SIG-M5 (cell line): ENCODE data around the gene LAIR1.
A peak's percentile ranks its signal among the peaks of the same experiment; 100 is the strongest.
"Not testable (repeated sequence)": the region's sequence is repeated elsewhere in the genome, so short reads cannot be mapped to it uniquely, and the experiment has no call there.

Experiments
- DNase-seq: peaks from one replicate; lab custom pipeline; 2025; lab: John Stamatoyannopoulos, UW

LAIR1 gene

DNA sequence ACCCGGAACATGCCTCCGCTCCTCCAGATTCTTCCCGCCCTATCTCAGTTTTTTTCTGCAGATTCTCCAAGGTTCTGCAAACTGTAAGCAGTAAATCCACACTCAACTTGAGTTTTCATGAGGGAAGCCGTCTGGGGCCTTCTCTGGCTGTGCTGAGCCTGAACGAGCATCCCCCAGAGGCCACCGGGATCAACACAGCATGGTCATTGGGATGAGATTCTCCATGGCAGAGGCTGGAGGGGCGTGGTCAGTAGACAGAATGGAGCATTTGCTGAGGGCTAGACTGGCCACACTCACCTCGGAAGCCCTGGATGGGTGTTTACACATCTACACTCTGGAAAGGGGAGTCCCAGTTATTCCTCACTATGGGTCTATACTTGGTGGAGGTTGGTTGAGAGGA, 23.4 kb downstream of the LAIR1 start:
- DNase-seq = no peak

GRCh38 chr19:54339646-54340358, 24.9 kb downstream of the LAIR1 start:
- DNase-seq = no peak

GRCh38 chr19:54338521-54338920, 26.2 kb downstream of the LAIR1 start:
- DNase-seq = no peak

GRCh38 chr19:54337858-54338230, 26.9 kb downstream of the LAIR1 start:
- no peak for DNase-seq

DNA sequence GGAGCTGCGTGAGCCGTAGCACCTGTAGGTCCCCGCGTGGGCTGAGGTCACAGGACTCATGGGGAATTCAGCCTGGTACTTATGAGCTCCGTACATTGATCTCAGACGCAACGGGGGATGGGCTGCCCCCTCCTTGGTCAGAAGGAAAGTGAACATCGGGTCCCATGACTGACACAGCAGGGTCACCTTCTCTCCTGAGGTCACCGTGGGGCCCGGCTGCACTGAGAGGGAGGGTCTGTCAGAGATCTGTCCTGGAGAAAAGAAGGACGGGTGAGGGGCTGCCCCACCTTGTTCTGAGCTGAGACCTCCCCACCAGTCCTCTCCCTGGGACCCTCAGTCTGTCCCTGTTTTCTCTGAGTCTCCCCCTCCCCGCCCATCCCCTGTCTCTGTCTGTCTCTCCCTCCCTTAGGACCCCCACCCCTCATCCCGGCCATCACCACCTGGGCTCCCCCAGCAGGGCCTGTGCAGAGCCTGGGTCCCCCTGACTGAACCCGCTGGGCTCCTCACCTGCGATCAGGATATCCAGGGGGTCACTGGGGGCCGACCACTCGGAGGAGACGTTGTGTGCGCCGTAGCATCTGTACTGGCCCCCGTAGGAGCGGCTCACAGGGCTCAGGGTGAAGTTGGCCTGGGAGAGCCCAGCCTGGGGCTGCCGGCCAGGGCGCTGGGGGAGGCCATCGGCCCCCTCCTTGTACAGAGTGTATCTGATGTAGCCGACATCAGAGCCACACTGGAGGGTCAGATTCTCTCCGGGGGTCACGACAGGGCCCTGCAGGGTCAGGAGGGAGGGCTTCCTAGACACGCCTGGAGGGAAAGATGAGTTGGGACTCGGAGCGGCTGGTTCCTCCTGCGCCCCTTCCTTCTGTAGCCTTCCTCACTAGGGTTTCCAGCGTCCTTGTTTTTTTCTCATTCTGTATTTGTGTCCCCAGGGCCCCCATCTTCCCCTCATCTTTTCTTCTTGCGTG, 27.6 kb downstream of the LAIR1 start:
- DNase-seq = no peak

DNA sequence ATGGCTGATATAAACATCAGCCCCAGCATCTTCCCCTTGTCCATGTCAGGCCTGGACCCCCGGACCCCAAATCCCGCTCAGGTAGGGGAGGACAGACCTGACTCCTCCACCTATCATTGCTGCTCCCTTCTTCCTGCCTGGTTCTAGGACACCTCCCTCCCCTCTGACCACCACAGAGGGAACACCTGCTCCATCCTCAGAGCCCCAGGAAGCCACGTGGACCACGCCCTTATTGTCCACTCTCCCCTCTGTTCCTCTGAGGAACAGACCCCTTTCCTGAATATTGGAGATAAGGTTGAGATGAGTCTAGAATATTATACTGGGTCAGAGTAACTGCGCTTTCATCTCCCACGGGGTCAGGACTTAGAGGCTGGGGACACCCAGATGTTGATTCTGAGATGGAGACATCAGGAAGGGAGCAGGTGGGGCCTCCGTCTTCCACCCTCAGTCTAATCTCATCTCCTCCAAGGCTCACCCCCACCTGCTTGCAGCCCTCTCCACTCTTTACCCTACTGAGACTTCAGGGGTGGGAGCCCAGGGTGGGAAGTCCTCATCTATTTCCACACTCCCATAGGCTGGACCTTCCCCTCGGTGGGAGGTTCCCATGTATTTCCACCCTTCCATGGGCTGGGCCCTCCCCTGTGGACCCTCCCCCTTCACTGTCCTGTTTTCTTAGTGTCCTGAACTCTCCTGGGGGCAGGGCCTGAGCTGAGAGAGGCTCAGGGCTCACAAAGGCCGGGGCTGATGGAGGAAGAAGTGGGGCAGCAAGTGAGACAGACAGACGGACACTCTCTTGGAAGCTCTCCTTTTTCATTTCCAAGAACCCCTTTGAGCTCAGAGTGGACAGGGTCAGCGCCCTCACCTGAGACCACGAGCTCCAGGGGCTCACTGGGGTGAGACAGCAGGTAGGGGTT, 28.5 kb downstream of the LAIR1 start:
- no peak for DNase-seq

DNA sequence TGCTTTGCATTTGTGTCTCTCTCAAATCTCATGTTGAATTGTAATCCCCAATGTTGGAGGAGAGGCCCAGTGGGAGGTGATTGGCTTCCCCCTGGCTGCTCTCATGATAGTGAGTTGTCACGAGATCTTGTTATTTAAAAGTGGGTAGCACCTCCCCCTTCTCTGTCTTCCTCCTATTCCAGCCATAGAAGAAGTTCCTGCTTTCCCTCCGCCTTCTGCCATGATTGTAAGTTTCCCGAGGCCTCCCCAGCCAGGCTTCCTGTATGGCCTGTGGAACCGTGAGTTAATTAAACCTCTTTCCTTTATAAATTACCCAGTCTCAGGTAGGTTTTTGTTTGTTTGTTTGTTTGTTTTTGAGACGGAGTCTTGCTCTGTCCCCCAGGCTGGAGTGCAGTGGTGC, 29.6 kb downstream of the LAIR1 start:
- DNase-seq = no peak

GRCh38 chr19:54333586-54334298, 31.0 kb downstream of the LAIR1 start:
- DNase-seq = no peak

DNA sequence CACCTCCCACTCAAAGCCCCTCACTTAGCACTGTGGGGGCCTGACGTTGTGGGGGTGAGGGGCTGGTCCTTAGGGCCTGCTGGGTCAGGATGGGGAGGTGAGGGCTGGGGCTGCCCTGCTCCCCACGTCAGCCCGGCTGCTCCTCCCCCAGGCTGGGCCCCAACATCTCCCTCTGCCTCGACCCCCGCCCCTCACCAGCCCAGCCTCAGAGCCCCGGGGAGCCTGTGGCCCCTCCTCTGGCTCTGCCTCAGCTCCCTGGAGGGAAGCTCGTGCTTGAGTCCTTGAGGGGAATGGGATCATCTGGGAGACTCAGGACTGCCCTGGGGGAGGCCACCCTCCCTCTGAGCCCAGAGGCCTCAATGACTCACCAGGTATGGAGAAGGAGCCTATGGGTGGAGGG, 32.6 kb downstream of the LAIR1 start:
- DNase-seq = no peak

- no peak for DNase-seq
Observed at GRCh38 chr19:54331626-54332025, 33.1 kb downstream of the LAIR1 start.

DNA sequence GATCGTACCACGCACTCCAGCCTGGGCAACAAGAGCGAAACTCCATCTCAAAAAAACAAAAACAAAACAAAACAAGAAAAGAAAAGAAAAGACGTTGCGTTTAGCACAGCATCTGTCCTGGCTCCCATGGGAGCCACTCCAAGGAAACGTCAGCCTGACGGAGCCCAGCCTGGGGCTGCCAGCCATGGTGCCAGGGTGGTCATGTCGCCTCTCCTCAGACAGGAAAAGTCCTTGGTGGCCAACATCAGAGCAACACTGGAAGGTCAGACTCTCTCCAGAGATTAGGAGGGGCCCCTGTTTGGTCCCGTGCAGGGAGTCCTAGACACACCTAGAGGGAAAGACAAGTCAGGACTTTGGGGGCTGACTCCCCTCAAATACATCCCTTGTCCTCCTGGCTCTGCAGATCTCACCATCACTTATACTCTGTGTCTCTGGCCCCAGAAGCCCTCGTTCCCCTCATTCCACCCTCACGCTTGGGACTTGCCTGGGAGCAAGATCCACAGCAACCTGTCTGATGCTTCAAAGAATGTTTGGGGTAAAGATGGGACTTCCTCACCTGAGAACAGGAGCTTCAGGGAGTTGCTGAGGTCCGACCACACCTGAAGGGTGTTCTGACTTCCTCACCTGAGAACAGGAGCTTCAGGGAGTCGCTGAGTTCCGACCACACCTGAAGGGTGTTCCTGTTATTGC, 35.1 kb downstream of the LAIR1 start:
- DNase-seq = no peak

DNA sequence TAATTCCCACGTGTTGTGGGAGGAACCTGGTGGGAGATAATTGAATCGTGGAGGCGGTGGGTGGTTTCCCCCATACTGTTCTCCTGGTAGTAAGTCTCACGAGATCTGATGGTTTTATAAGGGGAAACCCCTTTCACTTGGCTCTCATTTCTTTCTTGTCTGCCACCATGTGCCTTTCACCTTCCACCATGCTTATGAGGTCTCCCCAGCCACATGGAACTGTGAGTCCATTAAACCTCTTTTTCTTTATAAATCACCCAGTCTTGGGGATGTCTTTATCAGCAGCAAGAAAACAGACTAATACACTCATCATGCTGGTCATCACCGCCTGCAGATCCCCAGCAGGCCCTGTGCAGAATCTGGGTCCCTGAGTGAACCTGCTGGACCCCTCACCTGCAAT, 36.0 kb downstream of the LAIR1 start:
- DNase-seq = not testable (repeated sequence)

DNA sequence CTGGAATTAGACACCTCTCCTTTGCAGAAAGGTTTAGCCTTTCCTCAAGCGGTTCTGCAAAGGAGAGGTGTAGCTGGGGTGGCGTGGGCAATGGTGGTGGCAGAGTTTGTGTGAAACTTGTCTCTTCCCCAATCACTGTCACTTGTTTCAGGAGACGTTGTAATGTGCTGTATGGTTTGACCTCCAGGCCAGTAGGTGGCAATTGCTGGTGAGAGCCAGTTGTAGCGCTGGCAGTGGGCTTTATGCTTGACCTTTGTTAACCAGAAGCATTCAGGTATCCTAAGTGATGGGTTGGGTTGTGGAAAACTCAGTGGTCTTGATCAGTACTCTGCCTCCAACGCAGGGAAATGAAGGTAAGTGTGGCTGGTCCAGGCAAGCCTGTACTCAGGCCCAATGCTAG, 39.1 kb downstream of the LAIR1 start:
- DNase-seq = no peak

- no peak for DNase-seq
Observed at GRCh38 chr19:54325194-54325621, 39.5 kb downstream of the LAIR1 start.

DNA sequence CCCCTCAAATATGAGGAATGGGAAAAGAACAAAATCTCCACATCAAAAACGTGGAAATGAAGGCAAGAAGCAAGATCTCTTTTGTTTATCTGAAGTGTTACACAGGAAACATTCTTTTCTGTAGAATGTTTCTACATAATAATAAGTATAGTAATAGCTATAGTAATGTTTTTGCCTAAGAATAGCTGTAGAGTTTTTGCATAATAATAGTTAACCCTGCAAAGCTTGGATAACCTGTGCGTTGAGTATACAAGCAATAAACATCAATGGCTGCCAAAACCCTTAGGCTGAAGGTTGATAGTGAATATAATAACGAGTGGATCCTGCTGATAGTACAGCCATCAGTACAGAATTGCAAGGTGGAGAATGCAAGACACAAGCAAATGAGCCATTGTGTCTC, 40.7 kb downstream of the LAIR1 start:
- DNase-seq = no peak

DNA sequence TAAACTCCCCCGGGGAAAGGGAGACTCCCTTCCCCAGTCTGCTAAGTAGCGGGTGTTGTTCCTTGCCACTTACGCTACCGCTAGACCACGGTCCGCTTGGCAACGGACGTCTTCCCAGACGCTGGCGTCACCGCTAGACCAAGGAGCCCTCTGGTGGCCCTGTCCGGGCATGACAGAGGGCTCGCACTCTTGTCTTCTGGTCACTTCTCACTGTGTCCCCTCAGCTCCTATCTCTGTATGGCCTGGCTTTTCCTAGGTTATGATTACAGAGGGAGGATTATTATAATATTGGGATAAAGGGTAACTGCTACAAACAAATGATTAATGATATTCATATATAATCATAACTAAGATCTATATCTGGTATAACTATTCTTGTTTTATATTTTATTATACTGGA, 41.8 kb downstream of the LAIR1 start:
- not testable (repeated sequence) for DNase-seq

- DNase-seq = not testable (repeated sequence)
Observed at GRCh38 chr19:54322295-54322694, 42.4 kb downstream of the LAIR1 start.

GRCh38 chr19:54319892-54320670, 44.6 kb downstream of the LAIR1 start:
- DNase-seq = no peak

DNA sequence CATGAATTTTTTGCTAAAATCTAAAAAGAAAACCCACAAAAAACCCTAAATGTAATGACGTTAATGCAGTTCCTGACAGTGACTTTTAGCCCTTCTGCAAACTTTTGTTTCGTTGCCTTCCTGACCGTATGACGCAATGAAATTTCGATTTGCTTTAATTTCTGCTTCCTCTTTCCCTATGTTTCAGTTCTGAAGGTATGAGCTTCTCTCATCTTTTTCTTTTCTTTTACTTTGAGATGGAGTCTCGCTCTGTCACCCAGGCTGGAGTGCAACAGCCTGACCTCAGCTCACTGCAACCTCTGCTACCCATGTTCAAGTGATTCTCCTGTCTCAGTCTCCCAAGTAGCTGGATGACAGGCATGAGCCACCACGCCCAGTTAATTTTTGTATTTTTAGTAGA, 45.7 kb downstream of the LAIR1 start:
- DNase-seq = peak; percentile 13

- no peak for DNase-seq
Observed at GRCh38 chr19:54317965-54318240, 46.8 kb downstream of the LAIR1 start.
